ENCODE data around the gene E2F4.

E2F4 gene

DNA sequence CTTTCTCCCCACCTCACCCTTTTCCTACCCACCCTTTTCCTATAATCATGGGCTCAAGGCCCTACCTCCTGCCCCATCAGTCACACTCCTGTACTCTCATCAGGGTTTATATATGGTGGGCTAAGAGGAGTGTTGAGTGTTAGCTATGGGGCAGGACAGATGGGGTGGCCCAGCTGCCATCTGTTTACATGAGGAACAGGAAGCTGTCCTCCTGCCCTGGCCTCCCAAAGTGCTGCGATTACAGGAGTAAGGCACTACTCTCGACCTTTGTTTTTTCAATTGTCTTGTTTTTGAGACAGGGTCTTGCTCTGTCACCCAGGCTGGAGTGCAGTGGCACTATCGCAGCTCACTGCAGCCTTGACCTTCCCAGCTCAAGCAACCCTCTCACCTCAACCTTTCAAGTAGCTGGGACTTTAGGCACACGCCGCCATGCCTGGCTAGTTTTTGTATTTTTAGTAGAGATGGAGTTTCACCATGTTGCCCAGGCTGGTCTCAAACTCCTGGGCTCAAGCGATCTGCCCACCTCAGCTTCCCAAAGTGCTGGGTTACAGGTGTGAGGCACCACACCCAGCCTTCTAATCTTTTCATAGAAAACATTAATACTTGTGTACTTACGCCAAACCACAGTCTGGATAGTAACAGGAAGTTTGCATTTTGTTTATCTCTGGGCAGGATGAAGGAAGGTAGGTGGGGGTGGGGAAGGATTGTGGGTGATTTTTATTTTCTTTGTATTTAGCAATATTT, 33.9 kb upstream of the E2F4 start:
- no peak for DNase-seq

DNA sequence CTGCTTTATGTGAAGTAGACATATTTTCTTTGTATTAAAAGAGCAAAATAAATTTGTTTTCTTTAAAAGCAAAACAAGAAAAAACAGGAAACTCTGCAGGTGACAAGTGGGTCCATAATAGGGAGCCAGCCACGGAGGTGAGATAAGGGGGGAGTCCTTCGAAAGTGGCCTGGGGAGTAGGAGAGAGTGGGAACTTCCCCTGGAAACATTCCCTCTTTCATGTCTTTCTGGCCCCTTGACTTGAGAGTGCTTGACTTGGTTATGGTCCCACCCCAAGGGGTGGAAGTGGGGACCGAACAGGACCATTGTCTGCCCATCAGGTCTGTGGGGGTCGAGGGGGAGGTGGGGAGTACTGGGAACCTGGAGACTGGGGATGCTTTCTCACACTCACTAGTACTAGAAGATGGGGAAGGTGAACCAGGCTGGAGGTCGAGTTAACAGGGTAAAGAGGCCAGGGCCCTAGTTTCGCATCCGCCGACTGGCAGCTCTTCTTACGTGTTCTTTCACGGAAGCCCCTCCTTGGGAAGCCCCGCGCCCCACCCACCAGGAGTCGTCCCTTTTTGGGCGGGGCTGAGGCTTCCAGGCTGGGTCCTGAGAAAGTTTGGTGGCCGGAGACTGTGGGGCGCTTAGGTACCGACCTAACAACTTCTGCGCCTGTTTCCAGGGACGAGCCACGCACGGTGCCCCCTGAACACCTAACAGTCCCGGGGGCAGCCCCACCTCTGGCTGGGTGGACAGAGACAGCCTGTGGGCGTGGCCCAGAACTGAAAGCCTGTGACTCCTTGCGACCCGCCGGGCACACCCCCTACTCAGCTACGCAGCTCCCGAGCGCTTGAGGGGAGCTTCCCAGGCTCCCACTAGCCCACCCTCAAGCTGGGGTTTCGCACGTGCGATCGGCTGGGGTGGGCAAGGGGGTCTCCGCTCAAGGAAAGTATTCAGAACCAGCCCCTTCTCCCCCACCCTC, 33.0 kb upstream of the E2F4 start:
- no peak for DNase-seq

DNA sequence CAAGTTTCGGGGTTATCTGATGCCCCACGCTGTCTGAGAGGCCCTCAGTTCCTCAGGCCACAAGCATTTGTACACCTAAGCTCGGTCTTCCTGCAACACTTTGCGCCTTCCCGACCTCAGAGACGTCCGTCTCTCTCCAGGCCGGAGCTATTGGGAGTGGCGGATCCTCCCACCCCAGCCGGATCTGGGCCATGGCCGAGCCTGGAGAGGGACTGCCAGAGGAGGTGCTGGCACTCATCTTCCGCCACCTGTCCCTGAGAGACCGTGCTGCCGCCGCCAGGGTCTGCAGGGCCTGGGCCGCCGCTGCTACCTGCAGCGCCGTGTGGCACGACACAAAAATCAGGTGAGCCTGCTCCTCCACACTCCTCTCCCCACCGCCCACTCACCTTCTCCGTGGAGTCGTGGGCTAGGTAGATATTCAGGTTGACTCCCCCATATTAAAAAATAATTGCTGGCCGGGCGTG, 30.3 kb upstream of the E2F4 start:
- no peak for DNase-seq

DNA sequence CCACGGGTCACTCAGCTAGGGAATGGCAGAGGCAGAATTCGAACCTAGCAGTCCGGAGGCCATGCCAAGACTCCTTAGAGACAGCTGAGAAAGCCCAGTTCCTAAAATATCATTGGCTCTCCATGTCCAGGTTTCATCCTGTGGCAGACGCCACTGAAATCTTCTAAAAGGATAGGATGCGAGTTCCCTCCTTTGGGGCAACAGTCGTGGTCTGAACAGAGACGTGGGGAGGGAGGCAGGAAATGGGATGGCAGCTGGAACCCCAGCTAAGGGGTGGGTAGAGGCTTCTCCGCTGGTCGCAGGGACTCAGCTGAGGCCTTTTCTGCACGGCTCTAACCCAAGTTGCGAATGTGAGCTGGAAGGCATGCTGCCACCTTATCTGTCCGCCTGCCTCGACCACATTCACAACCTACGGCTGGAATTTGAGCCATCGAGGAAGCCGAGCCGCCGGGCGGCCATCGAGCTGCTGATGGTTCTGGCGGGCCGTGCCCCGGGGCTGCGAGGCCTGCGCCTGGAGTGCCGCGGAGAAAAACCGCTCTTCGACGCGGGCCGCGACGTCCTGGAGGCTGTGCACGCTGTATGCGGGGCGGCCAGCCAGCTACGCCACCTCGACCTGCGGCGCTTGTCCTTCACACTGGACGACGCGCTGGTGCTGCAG, 29.3 kb upstream of the E2F4 start:
- DNase-seq, result no peak

DNA sequence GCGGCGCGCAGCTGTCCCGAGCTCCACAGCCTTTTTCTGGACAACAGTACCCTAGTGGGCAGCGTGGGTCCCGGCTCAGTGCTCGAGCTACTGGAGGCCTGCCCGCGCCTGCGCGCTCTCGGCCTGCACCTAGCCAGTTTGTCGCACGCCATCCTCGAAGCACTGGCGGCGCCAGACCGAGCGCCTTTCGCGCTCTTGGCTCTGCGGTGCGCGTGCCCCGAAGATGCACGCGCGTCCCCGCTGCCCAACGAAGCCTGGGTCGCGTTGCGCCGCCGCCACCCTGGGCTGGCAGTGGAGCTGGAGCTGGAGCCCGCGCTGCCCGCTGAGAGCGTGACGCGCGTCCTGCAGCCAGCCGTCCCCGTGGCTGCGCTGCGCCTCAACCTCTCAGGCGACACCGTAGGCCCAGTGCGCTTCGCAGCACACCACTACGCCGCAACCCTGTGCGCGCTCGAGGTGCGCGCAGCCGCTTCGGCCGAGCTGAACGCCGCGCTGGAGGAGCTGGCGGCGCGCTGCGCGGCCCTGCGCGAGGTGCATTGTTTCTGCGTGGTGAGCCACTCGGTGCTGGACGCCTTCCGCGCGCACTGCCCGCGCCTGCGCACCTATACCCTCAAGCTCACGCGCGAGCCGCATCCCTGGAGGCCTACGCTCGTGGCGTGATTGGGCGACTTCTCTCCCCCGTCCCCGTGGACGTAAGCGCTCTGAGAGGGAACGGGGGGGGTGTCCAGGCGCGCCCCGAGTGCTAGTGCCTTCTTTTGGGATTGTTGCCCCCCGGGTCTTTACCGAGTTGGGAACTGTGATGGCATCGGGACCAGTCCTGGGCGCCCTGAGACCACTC, 28.6 kb upstream of the E2F4 start:
- peak; percentile 31 for DNase-seq

DNA sequence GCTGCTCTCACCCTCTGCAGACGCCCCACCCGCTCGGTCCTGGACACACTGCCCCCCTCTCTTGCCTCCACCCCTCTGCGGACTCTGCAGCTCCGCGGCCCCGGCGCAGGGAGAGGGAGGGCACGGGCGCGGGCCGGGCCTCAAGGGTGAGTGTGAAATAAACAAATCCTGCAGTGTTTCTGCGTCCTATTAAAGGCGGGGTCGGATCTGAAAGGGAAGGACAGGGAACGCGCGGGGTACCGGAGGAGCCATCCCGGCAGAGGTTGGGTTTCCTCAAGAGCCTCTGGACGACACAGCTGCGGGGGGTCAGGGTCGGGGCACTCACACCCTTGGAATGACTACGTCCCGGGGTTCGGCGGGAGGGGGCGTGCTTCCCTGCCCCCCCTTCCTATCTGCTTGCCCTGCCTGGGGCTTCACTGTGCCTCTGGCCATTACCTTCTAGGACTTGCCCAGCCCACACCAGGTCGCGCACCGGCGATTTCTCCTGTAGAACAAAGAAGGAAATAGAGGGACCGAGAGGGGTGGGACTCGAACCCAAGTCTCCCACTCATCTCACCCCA, 27.9 kb upstream of the E2F4 start:
- DNase-seq, result no peak

DNA sequence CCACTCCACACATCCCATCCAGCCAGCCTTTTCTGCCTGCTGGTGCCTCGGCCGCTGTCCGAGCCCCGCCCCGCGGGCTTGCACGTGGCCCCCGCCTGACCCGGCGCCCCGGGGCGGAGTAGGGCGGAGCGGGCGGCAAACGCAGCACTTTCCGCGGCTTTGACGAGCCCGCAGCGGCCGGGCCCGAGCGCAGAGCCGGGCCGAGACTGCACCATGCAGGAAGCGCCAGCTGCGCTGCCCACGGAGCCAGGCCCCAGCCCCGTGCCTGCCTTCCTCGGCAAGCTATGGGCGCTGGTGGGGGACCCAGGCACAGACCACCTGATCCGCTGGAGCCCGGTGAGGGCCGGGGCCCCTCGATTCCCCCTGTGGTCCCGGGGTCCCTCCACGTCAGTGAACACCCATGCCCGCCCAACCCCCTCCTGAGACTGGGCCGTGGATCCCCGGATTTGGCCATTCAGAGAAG, 27.3 kb upstream of the E2F4 start, which contains the start of gene HSF4:
Gene HSF4 (plus strand): TSS at position 147 of the 463 bp plus-strand sequence. CDS start 67 bp downstream, at position 214.
- DNase-seq, result no peak

DNA sequence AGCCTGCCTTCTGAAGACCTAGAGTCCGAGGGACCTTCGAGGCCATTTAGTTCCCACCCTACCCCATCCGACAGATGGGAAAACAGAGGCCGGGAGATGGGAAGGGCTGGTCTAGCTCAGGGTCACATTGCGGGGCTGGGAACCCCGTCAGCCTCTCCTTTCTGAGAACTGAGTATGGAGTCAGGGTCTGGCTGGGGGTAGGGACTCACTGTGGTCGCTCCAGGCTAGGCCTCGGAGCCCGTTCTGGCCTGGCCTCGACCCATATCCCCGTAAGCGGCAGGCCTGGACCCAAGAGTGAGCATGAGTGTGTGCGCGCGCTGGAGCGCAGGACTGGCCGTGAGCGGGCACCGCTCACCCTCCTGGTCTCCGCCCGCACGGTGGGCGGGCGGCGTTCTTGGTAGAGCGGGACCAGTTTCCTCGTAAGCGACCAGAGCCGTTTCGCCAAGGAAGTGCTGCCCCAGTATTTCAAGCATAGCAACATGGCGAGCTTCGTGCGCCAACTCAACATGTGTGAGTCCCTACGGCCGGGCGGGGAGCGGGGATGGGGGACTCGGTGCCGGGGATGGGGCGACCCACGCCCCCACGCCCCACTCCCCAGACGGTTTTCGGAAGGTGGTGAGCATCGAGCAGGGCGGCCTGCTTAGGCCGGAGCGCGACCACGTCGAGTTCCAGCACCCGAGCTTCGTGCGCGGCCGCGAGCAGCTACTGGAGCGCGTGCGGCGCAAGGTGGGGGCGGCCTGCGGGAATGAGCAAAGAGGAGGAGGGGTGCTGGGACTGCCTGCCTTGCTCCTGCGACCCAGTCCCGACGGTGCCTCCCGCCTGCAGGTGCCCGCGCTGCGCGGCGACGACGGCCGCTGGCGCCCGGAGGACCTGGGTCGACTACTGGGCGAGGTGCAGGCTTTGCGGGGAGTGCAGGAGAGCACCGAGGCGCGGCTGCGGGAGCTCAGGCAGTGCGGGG, 26.6 kb upstream of the E2F4 start:
- DNase-seq, result no peak

DNA sequence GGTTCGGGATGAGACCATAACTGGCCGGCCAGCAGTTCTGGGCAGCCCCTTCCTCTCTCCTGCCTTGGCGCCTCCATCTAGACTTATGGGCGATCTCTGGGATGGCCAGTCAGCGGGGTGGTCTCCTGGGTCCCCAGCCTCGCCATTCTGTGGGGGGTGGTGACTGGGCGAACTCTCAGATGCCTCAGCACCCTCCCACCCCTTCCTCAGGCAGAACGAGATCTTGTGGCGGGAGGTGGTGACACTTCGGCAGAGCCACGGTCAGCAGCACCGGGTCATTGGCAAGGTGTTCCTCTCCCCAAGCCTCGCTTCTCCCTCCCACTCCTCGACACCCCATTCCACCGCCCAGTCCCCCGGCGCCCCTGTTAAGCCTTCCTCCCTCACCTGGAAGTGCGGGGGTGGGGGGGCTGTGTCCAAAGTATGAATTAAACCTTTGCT, 25.8 kb upstream of the E2F4 start:
- DNase-seq, result no peak

DNA sequence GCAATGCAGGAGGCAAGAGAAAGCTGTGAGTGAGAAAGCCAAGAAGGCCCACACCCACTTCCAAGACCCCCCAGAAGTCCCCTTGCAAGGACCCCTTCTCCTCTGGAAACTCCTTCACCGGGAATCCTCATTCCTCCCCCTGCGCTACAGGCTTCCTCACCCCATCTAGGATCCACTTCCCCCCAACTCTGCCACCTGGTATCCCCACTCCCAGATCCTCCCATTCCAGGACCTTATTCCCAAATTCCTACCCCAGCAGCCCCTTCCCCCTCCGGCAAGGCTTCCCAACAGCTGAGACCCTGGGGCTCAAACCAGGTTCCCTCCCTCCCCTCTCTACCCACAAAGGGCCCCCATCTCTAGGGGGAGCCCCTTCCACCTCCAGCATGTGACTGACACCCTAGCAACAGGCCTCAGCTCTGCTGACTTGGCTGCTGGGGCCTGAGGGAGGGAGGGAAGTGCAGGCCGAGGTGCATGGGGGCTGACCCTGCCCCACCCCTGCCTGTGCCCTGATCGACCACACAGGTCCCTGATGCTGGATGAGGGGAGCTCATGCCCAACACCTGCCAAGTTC, 25.3 kb upstream of the E2F4 start:
- DNase-seq, result no peak

DNA sequence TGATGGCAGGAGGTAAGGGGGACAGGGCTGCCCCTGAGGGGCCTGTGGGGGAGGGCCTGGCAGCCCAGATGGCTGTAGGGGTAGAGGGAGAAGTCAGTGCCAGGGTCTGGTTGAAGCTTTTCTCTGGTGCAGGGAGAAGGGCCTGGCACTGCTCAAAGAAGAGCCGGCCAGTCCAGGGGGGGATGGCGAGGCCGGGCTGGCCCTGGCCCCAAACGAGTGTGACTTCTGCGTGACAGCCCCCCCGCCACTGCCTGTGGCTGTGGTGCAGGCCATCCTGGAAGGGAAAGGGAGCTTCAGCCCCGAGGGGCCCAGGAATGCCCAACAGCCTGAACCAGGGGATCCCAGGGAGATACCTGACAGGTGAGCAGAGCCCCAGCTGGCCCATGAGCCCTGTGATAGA, 24.4 kb upstream of the E2F4 start:
- DNase-seq, result no peak

DNA sequence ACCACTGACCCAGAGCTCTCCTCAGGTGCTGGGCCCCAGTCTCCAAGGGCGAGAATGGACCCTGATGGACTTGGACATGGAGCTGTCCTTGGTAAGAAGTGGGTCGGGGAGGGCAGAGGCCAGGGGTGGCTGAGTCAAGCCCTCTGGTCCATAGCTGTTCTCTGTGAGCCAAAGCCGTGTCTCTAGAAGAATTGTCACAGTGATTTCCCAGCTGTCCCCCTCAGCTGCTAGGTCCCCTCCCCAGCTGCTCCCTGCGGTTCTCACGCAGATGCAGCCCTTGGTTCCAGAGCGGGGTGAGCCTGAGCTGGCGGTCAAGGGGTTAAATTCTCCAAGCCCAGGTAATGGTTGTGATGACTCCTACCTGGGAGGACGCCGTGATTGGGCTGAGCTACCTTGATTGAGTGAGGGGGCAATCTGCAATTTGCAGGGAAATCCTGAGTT, 22.9 kb upstream of the E2F4 start:
- no peak for DNase-seq

DNA sequence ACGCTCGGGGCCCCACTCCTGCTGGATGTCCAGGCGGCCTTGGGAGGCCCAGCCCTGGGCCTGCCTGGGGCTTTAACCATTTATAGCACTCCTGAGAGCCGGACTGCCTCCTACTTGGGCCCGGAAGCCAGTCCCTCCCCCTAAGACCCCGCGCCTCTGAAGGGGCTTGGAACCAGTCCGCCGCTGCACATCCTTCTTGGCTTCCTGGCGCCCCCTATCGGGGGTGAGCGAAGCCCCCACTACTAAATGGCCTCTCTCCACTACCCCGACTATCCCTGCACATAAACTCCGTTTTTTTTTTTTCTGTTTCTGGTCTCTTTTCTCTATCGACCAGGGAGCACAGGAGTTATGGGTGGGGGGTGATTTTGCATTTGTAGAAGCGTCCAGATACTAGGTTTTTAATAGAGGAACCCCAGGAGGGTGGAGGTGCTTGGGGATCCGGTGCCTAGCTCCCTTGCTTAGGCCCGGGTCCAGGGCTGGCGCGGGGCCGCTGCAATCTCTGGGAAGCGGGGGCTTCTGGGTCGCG, 22.2 kb upstream of the E2F4 start:
- peak; percentile 49 for DNase-seq

DNA sequence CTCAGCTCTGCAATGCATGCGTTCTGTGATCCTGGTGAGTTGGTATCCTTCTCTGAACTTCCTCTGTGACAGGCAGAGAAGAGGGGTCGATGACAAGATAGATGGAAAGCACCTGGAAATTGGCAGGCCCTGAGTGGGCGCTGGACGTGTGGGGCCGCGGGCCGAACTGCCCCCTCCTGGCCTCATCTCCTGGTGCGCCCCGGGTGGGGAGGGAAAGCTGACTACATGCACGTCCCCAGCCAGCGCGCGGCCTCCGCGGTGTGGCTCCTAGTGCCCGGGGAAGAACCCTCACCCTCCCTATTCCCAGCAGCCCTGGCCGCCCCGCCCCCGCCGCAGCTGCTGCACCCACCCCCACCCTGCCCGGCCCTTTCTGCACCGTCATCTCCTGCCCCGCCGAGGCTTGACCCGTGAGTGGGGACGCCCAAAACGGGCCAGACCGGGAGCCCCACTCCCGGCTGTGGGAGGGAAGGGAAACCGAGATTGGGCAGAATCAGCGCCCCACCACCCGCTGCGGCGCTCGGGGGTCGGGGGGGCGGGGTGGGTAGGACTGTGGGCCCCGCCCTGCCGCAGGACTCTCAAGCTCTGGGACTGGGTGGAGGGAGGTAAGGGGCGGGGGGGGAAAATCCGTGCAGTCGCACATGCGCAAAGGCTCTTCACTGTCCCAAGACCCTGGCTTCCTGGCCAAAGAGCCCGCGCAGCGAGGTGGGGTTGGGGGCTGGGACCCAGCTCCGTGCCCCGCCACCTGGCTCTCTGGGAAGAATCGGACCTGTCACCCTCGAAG, 21.6 kb upstream of the E2F4 start, which contains the start of gene NOL3:
Gene NOL3 (plus strand): TSS at position 371 of the 781 bp plus-strand sequence.
- peak; percentile 82 for DNase-seq

DNA sequence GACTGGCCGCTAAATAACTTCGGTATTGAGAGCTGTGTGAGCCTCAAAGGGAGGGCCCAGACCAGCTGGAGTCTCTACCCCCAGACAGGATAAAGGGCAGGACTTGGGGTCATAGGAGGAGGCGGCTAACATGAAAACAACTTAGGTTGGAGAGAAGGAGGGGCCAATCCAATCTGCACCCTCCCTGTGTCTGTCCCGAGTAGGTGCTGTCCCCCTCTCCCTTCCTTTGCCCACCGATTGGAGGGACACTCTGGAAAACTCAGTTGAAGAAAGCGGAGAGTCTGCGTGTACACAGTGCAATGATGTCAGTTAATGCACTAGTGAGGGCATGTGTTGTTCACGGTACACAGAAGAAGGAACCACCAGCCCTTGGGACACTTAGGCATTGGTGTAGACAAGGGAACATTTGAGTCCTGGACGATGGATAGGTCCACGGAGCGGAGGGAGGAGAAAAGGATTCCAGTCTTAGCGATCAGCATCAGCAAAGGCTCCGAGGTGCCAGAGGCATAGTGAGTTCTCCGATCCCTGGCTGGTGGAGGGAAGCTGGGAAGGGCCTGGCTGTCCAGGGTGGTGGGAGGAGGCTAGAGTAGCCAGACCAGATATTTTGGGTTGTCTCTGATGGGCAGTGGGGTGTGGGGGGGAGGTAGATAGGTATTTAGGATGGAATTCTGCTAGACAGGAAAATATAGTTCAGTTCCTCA, 20.9 kb upstream of the E2F4 start:
- DNase-seq, result peak; percentile 36

DNA sequence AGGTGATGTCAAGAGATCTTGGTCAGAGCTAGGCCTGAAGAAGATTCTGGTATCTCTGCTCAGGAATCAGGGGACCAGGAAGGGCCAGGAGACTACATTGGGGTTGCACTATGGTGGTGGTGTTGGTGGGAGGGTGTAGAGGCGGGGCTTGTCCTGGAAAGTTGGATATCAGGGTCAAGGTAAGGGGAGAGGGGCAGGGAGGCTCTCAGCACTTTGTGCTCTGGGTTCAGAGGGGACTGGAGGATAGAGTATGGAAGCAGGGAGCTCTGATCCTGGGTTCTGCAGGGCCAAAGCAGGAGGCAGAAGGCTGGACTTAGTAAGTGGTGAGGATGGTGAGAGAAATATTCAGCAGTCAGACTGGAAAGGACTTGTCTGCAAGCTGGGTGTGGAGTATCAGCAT, 18.6 kb upstream of the E2F4 start:
- DNase-seq, result no peak

DNA sequence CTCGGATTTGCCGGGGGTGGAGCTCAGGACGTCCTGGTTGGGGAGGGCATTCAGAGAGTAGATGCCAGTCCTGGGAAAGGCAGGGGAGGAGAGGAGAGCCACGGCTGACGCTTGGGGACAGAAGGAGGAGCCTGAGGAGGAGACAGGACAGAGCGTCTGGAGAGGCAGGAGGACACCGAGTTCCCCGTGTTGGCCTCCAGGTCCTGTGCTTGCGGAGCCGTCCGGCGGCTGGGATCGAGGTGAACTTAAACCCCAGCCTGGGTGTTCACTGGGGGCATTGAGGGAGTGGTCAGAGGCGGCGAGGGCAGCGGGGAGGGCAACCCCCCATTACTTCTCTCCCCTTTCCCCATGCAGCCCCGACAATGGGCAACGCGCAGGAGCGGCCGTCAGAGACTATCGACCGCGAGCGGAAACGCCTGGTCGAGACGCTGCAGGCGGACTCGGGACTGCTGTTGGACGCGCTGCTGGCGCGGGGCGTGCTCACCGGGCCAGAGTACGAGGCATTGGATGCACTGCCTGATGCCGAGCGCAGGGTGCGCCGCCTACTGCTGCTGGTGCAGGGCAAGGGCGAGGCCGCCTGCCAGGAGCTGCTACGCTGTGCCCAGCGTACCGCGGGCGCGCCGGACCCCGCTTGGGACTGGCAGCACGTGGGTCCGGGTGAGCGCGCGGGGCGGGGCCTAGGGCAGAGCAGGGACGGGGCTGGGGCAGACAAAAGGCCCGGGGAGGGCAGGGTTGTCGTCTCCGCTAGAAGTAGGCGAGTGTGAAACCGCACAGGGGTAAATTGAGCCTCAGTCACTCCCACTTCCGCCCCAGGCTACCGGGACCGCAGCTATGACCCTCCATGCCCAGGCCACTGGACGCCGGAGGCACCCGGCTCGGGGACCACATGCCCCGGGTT, 17.9 kb upstream of the E2F4 start:
- DNase-seq, result peak; percentile 74

Measured in fibroblast of skin of right biceps (primary cell).